Liver (tissue), 9 donors: Measurements from ENCODE around the gene ARHGEF19. TPM values are rescaled to one million over a fixed set of nuclear protein-coding genes. Genes with fewer than 3 reads are reported as not detected.

Experiments
- DNase-seq: peaks from one replicate; pipeline ENCODE4 v3.0.0-alpha.2; 2017; ENCODE audit warnings: low spot score
- H3K27ac ChIP-seq, 2 donors: one replicate each; pipeline ENCODE4 v1.7.0; 2013; ENCODE audit warnings: inconsistent platforms in 2 of 2, low read length in 2 of 2, control low read depth in 1 of 2, low read depth in 1 of 2, mild to moderate bottlenecking in 1 of 2
- H3K27me3 ChIP-seq, 4 donors: one replicate each; pipeline versions ENCODE4 v1.6.1 to v1.7.0; 2013; ENCODE audit warnings: low read length in 3 of 4, inconsistent platforms in 1 of 4, mild to moderate bottlenecking in 1 of 4, moderate library complexity in 1 of 4; ENCODE audit not compliant: control insufficient read depth in 4 of 4, insufficient read depth in 4 of 4
- H3K36me3 ChIP-seq, 4 donors: one replicate each; pipeline versions ENCODE4 v1.6.1 to v1.7.0; 2013; ENCODE audit warnings: low read length in 3 of 4, mild to moderate bottlenecking in 3 of 4, low read depth in 1 of 4, moderate library complexity in 1 of 4; ENCODE audit not compliant: control insufficient read depth in 4 of 4, insufficient read depth in 3 of 4
- H3K4me1 ChIP-seq, 4 donors: one replicate each; pipeline versions ENCODE4 v1.6.1 to v1.7.0; 2013; ENCODE audit warnings: low read length in 3 of 4, mild to moderate bottlenecking in 3 of 4, moderate library complexity in 1 of 4; ENCODE audit not compliant: control insufficient read depth in 4 of 4, insufficient read depth in 4 of 4
- H3K4me3 ChIP-seq, 3 donors: one replicate each; pipeline versions ENCODE4 v1.6.1 to v1.7.0; 2013; ENCODE audit warnings: low read length in 3 of 3, control low read depth in 1 of 3, low read depth in 1 of 3, mild to moderate bottlenecking in 1 of 3
- H3K9ac ChIP-seq, 2 donors: one replicate each; pipeline ENCODE4 v1.7.0; 2013; ENCODE audit warnings: low read length in 2 of 2, mild to moderate bottlenecking in 2 of 2, moderate library complexity in 2 of 2, control low read depth in 1 of 2, low read depth in 1 of 2
- H3K9me3 ChIP-seq, 4 donors: one replicate each; pipeline versions ENCODE4 v1.6.1 to v1.7.0; 2013; ENCODE audit warnings: low read length in 3 of 4; ENCODE audit not compliant: control insufficient read depth in 4 of 4
- EGR1 ChIP-seq, 2 donors: IDR thresholded peaks; 2 replicates each; pipeline ENCODE4 v1.6.1; 2016 to 2018; ENCODE audit warnings: antibody characterized with exemption in 2 of 2, low read depth in 2 of 2
- FOXA2 ChIP-seq: IDR thresholded peaks from 2 replicates; pipeline ENCODE4 v1.6.1; 2016; ENCODE audit warnings: antibody characterized with exemption
- GABPA ChIP-seq, 2 donors: IDR thresholded peaks in 1 of 2; conservative IDR thresholded peaks in 1 of 2; 2 replicates each; pipeline ENCODE4 v1.6.1; 2016; ENCODE audit warnings: antibody characterized with exemption in 2 of 2, mild to moderate bottlenecking in 1 of 2, moderate library complexity in 1 of 2
- HNF4A ChIP-seq, 2 donors: conservative IDR thresholded peaks; 2 replicates each; pipeline ENCODE4 v1.6.1; 2016; ENCODE audit warnings: antibody characterized with exemption in 2 of 2, mild to moderate bottlenecking in 2 of 2
- HNF4G ChIP-seq: IDR thresholded peaks from 2 replicates; pipeline ENCODE4 v1.6.1; 2016; ENCODE audit warnings: antibody characterized with exemption
- NR2F2 ChIP-seq: IDR thresholded peaks from 2 replicates; pipeline ENCODE4 v1.6.1; 2016; ENCODE audit warnings: antibody characterized with exemption
- RAD21 ChIP-seq, 2 donors: IDR thresholded peaks; 2 replicates each; pipeline ENCODE4 v1.6.1; 2016; ENCODE audit warnings: antibody characterized with exemption in 2 of 2, mild to moderate bottlenecking in 2 of 2
- SP1 ChIP-seq: IDR thresholded peaks from 2 replicates; pipeline ENCODE4 v1.6.1; 2018; ENCODE audit warnings: antibody characterized with exemption, mild to moderate bottlenecking
- TAF1 ChIP-seq: conservative IDR thresholded peaks from 2 replicates; pipeline ENCODE4 v1.6.1; 2016; ENCODE audit warnings: antibody characterized with exemption, mild to moderate bottlenecking
- WGBS: extraction: QIAGEN DNeasy Blood & Tissue Kit; methylation state at CpG from one replicate; pipeline ENCODE4 v1.1.7; 2013; 5-methylcytosine and 5-hydroxymethylcytosine counted together
- polyA plus RNA-seq, 2 donors: library from polyadenylated mRNA; stranded (reverse) in 1 of 2; unstranded in 1 of 2; fragments of 200-250 nt in 1 of 2; fragments of >200 nt in 1 of 2; fragmentation: Nextera tagmentation in 1 of 2; extraction: Ambion mirVana in 1 of 2; gene quantifications; one replicate each; pipeline versions ENCODE4 v1.2.1 to v1.2.3, GENCODE V29; 2013 to 2015
- total RNA-seq, 2 donors: library from RNA; depleted of rRNA; stranded (reverse); fragments of >200 nt; gene quantifications; one replicate each; pipeline ENCODE4 v1.2.3, GENCODE V29; 2014
- TF ChIP-seq, protein P1 (sequence below): IDR thresholded peaks from 2 replicates; pipeline ENCODE4 v1.6.1; 2016; ENCODE audit warnings: antibody characterized with exemption
- TF ChIP-seq, protein P2 (sequence below): IDR thresholded peaks from 2 replicates; pipeline ENCODE4 v1.6.1; 2016; ENCODE audit warnings: antibody characterized with exemption
- TF ChIP-seq, protein P3 (sequence below): IDR thresholded peaks from 2 replicates; pipeline ENCODE4 v1.6.1; 2016; ENCODE audit warnings: antibody characterized with exemption
- TF ChIP-seq, protein P4 (sequence below): fragments of 150-350 bp; IDR thresholded peaks from 2 replicates; pipeline ENCODE4 v1.5.1; 2017; ENCODE audit warnings: improper control_type of control experiment, low read depth, low read length; ENCODE audit not compliant: missing input control
- donor health status: healthy.
- donor health status: healthy.
- donor health status: healthy.
- donor health status: healthy.
- donor health status: healthy.

ARHGEF19 gene
- total and polyA plus RNA-seq, 4 donors, result 0.79 to 3.2 (median 2.5) TPM

DNA sequence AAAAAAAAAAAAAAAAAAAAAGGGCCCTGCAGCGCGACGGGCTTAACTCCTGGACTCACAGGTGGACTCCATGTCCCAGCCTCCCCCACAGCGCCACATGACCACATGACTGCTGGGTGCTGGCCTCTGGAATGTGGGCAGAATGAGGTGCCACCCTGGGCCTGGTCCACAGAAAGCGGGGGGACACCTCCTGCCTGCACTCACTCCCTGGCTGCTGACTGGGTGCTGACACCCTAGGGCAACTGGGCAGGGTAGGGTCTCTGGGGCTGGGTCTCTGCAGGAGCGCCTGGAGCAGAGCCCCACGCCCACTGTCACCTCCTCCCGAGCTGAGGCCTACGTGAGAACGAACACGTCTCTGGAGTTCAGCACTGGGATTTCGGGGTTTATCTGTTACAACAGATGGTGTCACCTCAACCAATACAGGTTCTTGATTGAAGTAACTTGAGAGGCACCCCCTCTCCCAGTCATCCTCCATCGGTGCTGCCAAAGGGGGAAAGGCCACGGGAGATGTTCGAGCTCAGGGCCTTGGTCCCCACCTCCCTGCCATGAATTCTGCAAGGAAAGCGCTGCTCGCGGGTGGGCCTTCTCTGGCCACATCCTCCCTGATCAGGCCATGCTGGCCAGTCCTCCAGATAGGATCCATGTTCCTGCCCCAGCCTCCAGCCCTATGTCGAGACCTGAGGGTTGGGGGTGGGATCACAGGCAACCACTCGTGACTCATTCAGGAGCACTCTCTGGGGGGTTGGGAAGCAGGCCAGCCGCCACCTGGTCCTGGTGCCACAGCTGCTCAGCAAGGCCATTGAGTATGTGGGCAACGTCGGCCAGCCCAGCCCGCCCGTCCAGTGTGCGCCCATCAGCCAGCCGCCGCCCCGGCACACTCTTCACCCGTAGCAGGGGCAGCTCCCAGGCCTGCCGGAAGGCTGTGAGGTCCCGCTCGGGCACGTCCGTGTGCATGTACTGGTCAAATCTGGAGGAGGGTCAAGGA is 19.2 kb upstream of the ARHGEF19 start:
- TF ChIP-seq, protein P1, sequence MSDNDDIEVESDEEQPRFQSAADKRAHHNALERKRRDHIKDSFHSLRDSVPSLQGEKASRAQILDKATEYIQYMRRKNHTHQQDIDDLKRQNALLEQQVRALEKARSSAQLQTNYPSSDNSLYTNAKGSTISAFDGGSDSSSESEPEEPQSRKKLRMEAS, result no peak
- TF ChIP-seq HNF4A (conservative IDR thresholded peaks at IDR 0.05) (no peak), HNF4G (no peak), FOXA2 (no peak)
- no peak for DNase-seq
- Histone ChIP-seq H3K4me3 (no peak overlapping the region), H3K27me3 (no peaks in the 10 kb centered on the region), H3K9ac (no peak overlapping the region), H3K9me3 (no peaks in the 10 kb centered on the region), H3K36me3 (no peaks in the 10 kb centered on the region), H3K4me1 (peaks cover 0 to 13% (median 5%) of the 10 kb centered on the region in 4 donors), H3K27ac (no peak overlapping the region)
- WGBS, result 97% methylated on average over 35 of the region's 35 CpGs

DNA sequence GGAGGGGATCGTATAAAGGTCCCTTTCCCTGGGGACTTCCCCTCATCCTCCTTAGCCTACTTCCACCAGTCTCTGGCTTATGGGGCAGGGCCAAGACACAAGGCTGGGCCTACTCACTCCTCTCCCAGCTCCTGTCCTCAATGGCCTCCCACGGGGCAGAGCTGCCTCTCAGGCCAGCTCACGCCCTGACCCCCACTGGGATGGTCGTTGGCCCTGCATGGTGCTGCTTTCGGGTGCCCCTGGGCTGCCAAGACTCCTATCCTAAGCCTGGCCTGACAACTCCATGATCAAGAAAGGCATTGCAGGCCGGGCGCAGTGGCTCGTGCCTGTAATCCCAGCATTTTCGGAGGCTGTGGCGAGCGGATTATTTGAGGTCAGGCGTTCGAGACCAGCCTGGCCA is 18.3 kb upstream of the ARHGEF19 start:
- DNase-seq, result no peak
- TF ChIP-seq SP1 (no peak), GABPA (IDR thresholded peaks at IDR 0.05 in 1 of 2, conservative IDR thresholded peaks at IDR 0.05 in 1 of 2) (no peak), EGR1 (IDR thresholded peaks at IDR 0.05; ENCODE audit: low read depth in 2 of 2) (no peak), NR2F2 (no peak), TAF1 (no peak), HNF4A (conservative IDR thresholded peaks at IDR 0.05) (no peak), RAD21 (IDR thresholded peaks at IDR 0.05) (no peak)
- TF ChIP-seq, protein P2, sequence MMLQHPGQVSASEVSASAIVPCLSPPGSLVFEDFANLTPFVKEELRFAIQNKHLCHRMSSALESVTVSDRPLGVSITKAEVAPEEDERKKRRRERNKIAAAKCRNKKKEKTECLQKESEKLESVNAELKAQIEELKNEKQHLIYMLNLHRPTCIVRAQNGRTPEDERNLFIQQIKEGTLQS, result no peak
- TF ChIP-seq, protein P3, sequence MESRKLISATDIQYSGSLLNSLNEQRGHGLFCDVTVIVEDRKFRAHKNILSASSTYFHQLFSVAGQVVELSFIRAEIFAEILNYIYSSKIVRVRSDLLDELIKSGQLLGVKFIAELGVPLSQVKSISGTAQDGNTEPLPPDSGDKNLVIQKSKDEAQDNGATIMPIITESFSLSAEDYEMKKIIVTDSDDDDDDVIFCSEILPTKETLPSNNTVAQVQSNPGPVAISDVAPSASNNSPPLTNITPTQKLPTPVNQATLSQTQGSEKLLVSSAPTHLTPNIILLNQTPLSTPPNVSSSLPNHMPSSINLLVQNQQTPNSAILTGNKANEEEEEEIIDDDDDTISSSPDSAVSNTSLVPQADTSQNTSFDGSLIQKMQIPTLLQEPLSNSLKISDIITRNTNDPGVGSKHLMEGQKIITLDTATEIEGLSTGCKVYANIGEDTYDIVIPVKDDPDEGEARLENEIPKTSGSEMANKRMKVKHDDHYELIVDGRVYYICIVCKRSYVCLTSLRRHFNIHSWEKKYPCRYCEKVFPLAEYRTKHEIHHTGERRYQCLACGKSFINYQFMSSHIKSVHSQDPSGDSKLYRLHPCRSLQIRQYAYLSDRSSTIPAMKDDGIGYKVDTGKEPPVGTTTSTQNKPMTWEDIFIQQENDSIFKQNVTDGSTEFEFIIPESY, result no peak
- TF ChIP-seq, protein P4, sequence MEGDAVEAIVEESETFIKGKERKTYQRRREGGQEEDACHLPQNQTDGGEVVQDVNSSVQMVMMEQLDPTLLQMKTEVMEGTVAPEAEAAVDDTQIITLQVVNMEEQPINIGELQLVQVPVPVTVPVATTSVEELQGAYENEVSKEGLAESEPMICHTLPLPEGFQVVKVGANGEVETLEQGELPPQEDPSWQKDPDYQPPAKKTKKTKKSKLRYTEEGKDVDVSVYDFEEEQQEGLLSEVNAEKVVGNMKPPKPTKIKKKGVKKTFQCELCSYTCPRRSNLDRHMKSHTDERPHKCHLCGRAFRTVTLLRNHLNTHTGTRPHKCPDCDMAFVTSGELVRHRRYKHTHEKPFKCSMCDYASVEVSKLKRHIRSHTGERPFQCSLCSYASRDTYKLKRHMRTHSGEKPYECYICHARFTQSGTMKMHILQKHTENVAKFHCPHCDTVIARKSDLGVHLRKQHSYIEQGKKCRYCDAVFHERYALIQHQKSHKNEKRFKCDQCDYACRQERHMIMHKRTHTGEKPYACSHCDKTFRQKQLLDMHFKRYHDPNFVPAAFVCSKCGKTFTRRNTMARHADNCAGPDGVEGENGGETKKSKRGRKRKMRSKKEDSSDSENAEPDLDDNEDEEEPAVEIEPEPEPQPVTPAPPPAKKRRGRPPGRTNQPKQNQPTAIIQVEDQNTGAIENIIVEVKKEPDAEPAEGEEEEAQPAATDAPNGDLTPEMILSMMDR, result no peak
- TF ChIP-seq, protein P1, result no peak
- Histone ChIP-seq H3K4me3 (no peak overlapping the region), H3K36me3 (no peaks in the 10 kb centered on the region), H3K4me1 (peaks cover 1 to 12% (median 6%) of the 10 kb centered on the region in 4 donors), H3K9ac (no peak overlapping the region), H3K9me3 (no peaks in the 10 kb centered on the region), H3K27ac (no peak overlapping the region), H3K27me3 (no peaks in the 10 kb centered on the region)
- WGBS, result 90% methylated on average over 13 of the region's 13 CpGs
